HG02852 (cell line): ENCODE results near the gene ASB13.
A peak's percentile ranks its signal among the peaks of the same experiment; 100 is the strongest.

Experiments
- ATAC-seq: cut with Tn5 transposase; IDR thresholded peaks from one replicate; pipeline ENCODE4 v1.9.1; 2021; ENCODE audit warnings: mild to moderate bottlenecking, moderate library complexity; ENCODE audit not compliant: unreplicated experiment

Gene ASB13, protein sequence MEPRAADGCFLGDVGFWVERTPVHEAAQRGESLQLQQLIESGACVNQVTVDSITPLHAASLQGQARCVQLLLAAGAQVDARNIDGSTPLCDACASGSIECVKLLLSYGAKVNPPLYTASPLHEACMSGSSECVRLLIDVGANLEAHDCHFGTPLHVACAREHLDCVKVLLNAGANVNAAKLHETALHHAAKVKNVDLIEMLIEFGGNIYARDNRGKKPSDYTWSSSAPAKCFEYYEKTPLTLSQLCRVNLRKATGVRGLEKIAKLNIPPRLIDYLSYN

GRCh38 chr10:5666008-5666840 lies at the start of gene ASB13:
Gene ASB13, minus strand, starts transcription at chr10:5666595. Its CDS starts 44 bp downstream, at chr10:5666551.
- ATAC-seq: peak; percentile 77

GRCh38 chr10:5711642-5712041 lies 45.2 kb upstream of the ASB13 start:
- ATAC-seq: no peak

GRCh38 chr10:5710859-5711258 lies 44.5 kb upstream of the ASB13 start:
- no peak for ATAC-seq

DNA sequence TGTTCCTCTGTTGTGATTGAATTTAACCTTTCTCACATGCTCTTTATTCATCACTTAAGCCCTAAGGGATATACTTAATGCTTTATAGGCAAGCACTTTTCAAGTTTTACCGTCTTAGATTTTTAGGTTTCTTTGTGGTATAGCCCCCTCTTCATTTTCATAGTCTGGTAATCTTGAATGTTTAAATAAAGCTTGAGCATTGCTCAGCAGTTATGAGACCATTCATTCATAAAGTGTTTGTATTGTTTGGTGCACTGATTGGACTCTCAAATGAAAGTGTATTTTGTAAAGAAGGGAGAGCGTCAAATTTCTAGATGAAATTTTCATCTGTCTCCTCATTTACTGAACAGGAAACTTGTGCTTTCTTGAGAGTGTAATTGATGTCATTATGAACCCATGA lies 43.5 kb upstream of the ASB13 start:
- ATAC-seq: no peak

- ATAC-seq: no peak
Measured at GRCh38 chr10:5708356-5708755, 42.0 kb upstream of the ASB13 start.

DNA sequence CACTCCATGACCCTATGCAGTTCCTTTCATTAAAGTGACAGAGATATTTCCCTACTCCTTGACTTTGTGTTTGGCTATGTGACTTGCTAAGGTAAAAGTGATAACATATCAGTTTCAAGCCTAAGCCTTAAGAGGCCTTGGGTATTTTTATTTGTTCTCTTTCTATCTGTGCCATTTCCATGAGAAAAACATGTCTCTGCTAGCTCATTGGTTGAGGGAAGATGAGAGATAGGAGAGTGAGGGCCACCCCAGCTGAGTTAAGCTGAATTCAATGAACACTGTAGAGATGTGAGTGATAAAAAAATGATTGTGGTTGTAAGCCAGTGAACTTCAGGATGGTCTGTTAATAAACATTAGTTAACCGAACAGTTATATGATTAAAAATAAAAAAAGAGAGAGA lies 31.7 kb upstream of the ASB13 start:
- no peak for ATAC-seq

DNA sequence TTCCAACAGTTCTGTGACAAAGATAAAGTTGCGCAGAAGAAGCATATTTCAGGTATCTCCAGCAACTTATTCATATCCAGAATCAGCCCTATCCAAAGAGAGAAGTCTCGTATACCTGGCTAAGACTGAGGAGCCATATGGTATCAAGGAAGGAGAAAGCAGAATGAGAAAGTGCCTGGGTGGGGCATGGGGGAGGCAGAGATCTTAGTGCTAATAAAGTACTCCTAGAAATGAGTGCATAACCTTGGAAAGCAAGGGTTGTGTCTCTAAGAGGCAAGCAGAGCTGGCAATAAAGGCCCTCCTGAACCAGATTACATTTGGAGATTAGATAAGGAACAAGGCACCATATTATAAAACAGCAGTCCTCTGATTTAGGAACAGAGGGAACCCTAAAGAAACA lies 30.9 kb upstream of the ASB13 start:
- no peak for ATAC-seq

GRCh38 chr10:5694573-5694972 lies 28.2 kb upstream of the ASB13 start:
- ATAC-seq: no peak

GRCh38 chr10:5692461-5693358 lies 26.3 kb upstream of the ASB13 start:
- ATAC-seq: peak; percentile 89

- no peak for ATAC-seq
Measured at GRCh38 chr10:5691786-5692185, 25.4 kb upstream of the ASB13 start.

GRCh38 chr10:5688587-5688986 lies 22.2 kb upstream of the ASB13 start:
- ATAC-seq: no peak

- no peak for ATAC-seq
Measured at GRCh38 chr10:5685764-5686240, 19.4 kb upstream of the ASB13 start.

- ATAC-seq: peak; percentile 50
Measured at GRCh38 chr10:5684971-5685763, 18.8 kb upstream of the ASB13 start.

- ATAC-seq: peak; percentile 72
Measured at GRCh38 chr10:5684318-5684970, 18.0 kb upstream of the ASB13 start, which contains the start of gene TASOR2. Gene TASOR2, plus strand, starts transcription at chr10:5684838. Its CDS starts 35,805 bp downstream, at chr10:5720643.

- no peak for ATAC-seq
Measured at GRCh38 chr10:5683065-5683464, 16.7 kb upstream of the ASB13 start.

DNA sequence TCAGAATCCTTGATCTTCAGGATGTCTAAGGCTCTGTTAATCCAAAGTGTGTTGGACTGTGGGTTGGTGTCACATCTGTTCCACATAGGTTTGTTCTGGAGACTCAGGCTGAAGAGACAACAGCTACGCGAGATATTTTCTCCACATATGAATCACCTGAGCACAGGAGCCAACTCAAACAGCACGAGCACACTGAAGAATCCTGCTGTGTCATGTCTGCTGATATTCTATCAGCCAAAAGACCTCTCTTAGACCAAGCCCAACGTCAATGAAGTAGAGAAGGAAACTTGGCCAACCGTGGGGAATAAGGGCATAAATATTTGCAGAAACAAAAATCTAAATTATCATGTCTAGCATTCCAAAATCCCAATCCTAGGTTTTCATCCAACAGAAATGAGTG lies 15.5 kb upstream of the ASB13 start:
- ATAC-seq: no peak

- ATAC-seq: no peak
Measured at GRCh38 chr10:5679606-5680005, 13.2 kb upstream of the ASB13 start.

- no peak for ATAC-seq
Measured at GRCh38 chr10:5679037-5679435, 12.6 kb upstream of the ASB13 start.

DNA sequence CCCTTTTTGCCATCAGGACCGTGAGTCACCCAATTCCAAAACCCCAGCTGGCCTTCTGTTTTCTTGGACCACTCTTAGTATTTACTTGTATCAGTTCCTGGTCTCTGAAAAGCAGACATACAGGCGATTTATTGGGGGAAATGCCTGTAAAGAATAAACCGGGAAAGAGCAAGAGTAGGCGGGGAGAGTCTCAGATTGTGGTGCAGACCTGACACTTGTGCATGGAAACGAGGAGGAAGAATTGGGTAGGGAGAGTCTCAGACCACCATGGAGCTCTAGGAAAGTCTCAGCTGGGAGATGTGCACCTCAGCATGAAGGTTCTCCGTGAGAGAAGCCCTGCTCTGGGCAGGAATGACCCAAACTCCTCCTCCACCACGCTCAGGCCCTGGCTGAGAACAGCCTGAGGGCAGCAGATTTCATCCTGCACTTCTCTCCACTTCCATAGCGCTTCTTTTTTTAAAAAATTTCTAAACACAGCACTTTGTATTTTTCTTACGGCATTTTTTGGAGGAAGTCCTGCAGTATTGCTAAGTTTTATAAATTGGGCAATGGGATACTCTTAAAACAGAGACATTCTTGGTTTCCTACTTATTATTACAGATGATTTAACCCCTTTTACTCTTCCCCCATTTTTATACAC lies 12.1 kb upstream of the ASB13 start:
- no peak for ATAC-seq
